Type B pancreatic cell (in vitro differentiated cells): ENCODE measurements around the gene GPM6B. TPM values are rescaled to one million over a fixed set of nuclear protein-coding genes. Genes with fewer than 3 reads are reported as not detected.

Experiments
- DNase-seq: peaks from one replicate; pipeline ENCODE4 v3.0.0; 2021; ENCODE audit warnings: mixed read lengths; ENCODE audit not compliant: unreplicated experiment; ENCODE audit errors: extremely low spot score
- H3K27ac Mint-ChIP-seq: 2 replicates; pipeline ENCODE4 v1.8.0; 2021; ENCODE audit warnings: mild to moderate bottlenecking, mixed read lengths
- H3K27me3 Mint-ChIP-seq: 2 replicates; pipeline ENCODE4 v1.8.0; 2021; ENCODE audit warnings: mixed read lengths
- H3K36me3 Mint-ChIP-seq: 2 replicates; pipeline ENCODE4 v1.8.0; 2021; ENCODE audit warnings: mixed read lengths
- H3K4me1 Mint-ChIP-seq: one replicate; pipeline ENCODE4 v1.8.0; 2021; ENCODE audit warnings: mixed read lengths; ENCODE audit not compliant: unreplicated experiment
- H3K4me3 Mint-ChIP-seq: 2 replicates; pipeline ENCODE4 v1.8.0; 2021; ENCODE audit warnings: mild to moderate bottlenecking, mixed read lengths
- H3K9me3 Mint-ChIP-seq: 2 replicates; pipeline ENCODE4 v1.8.0; 2021; ENCODE audit warnings: mixed read lengths
- CTCF ChIP-seq: fragments of 200-600 bp; sonication (generic); conservative IDR thresholded peaks from 2 replicates; pipeline ENCODE4 v1.5.0; 2021; ENCODE audit warnings: antibody characterized with exemption, mild to moderate bottlenecking
- total RNA-seq: library from RNA; stranded (reverse); gene quantifications from 2 replicates; pipeline ENCODE4 v1.2.1, GENCODE V29; 2021; ENCODE audit warnings: low replicate concordance

The GPM6B gene
- total RNA-seq, 1 donor from 2014 or later, result 17.3 TPM

- no peak for DNase-seq
- H3K4me1 Mint-ChIP-seq, result no peaks in the 10 kb centered on the region
- H3K27ac Mint-ChIP-seq, result no peak overlapping the region
- H3K36me3 Mint-ChIP-seq, result no peaks in the 10 kb centered on the region
- peaks cover 13% of the 10 kb centered on the region for H3K9me3 Mint-ChIP-seq
- TF ChIP-seq CTCF, result no peak
- H3K4me3 Mint-ChIP-seq, result no peak overlapping the region
- H3K27me3 Mint-ChIP-seq, result no peaks in the 10 kb centered on the region
Observed at GRCh38 chrX:13821738-13822137, 4.8 kb upstream of the GPM6B start.

GRCh38 chrX:13816176-13816575 is 717 bp downstream of the GPM6B start:
- H3K9me3 Mint-ChIP-seq, result peaks cover 13% of the 10 kb centered on the region
- H3K4me3 Mint-ChIP-seq, result peak overlapping the region; percentile 5
- no peak for TF ChIP-seq CTCF
- H3K27me3 Mint-ChIP-seq, result no peaks in the 10 kb centered on the region
- no peak overlapping the region for H3K27ac Mint-ChIP-seq
- H3K36me3 Mint-ChIP-seq, result no peaks in the 10 kb centered on the region
- H3K4me1 Mint-ChIP-seq, result no peaks in the 10 kb centered on the region
- no peak for DNase-seq

GRCh38 chrX:13815664-13816063 is 1.2 kb downstream of the GPM6B start:
- Mint-ChIP-seq H3K4me1 (no peaks in the 10 kb centered on the region), H3K27ac (no peak overlapping the region), H3K9me3 (peaks cover 13% of the 10 kb centered on the region), H3K36me3 (no peaks in the 10 kb centered on the region), H3K4me3 (no peak overlapping the region), H3K27me3 (no peaks in the 10 kb centered on the region)
- DNase-seq, result no peak
- no peak for TF ChIP-seq CTCF

GRCh38 chrX:13808865-13809264 is 8.0 kb downstream of the GPM6B start:
- TF ChIP-seq CTCF, result no peak
- Mint-ChIP-seq H3K27me3 (no peaks in the 10 kb centered on the region), H3K27ac (no peak overlapping the region), H3K4me3 (no peak overlapping the region), H3K4me1 (no peaks in the 10 kb centered on the region), H3K36me3 (no peaks in the 10 kb centered on the region), H3K9me3 (peaks cover 4% of the 10 kb centered on the region)
- DNase-seq, result no peak

GRCh38 chrX:13808293-13808692 is 8.6 kb downstream of the GPM6B start:
- no peak for TF ChIP-seq CTCF
- Mint-ChIP-seq H3K27me3 (no peaks in the 10 kb centered on the region), H3K27ac (no peak overlapping the region), H3K4me3 (no peak overlapping the region), H3K4me1 (no peaks in the 10 kb centered on the region), H3K36me3 (no peaks in the 10 kb centered on the region), H3K9me3 (peaks cover 9% of the 10 kb centered on the region)
- DNase-seq, result no peak

- Mint-ChIP-seq H3K27ac (no peak overlapping the region), H3K4me1 (no peaks in the 10 kb centered on the region), H3K9me3 (peaks cover 9% of the 10 kb centered on the region), H3K36me3 (no peaks in the 10 kb centered on the region), H3K27me3 (no peaks in the 10 kb centered on the region), H3K4me3 (no peak overlapping the region)
- no peak for DNase-seq
- TF ChIP-seq CTCF, result no peak
Observed at GRCh38 chrX:13805241-13805640, 11.7 kb downstream of the GPM6B start.
